Fibroblast of mammary gland (primary cell): Measurements from ENCODE around the gene E4F1.
"Not testable (repeated sequence)": the region's sequence is repeated elsewhere in the genome, so short reads cannot be mapped to it uniquely, and the experiment has no call there.

Experiments used
- DNase-seq: peaks from one replicate; pipeline ENCODE4 v3.0.0-alpha.2; 2010; ENCODE audit warnings: low read depth
- H3K4me3 ChIP-seq: 2 replicates; pipeline ENCODE4 v1.5.1; 2011; ENCODE audit warnings: low read depth, mild to moderate bottlenecking, low read length, moderate library complexity; ENCODE audit not compliant: control insufficient read depth
- CTCF ChIP-seq: conservative IDR thresholded peaks from 2 replicates; pipeline ENCODE4 v1.5.1; 2011; ENCODE audit warnings: low read depth, low read length, inconsistent platforms; ENCODE audit not compliant: control insufficient read depth, insufficient read depth

The E4F1 gene

GRCh38 chr16:2199095-2199494, 24.3 kb upstream of the E4F1 start:
- no peak overlapping the region for H3K4me3 ChIP-seq
- no peak for DNase-seq

GRCh38 chr16:2199621-2200139, 23.7 kb upstream of the E4F1 start:
- H3K4me3 ChIP-seq: no peak overlapping the region
- DNase-seq: no peak
- TF ChIP-seq CTCF: no peak

More at GRCh38 chr16:2199095-2199494, 24.3 kb upstream of the E4F1 start:
- no peak for TF ChIP-seq CTCF

- no peak for DNase-seq
- H3K4me3 ChIP-seq: no peak overlapping the region
- no peak for TF ChIP-seq CTCF
These were observed 23.1 kb upstream of the E4F1 start for GRCh38 chr16:2200313-2200712.

- H3K4me3 ChIP-seq, DNase-seq: not testable (repeated sequence)
These were observed 20.2 kb upstream of the E4F1 start for GRCh38 chr16:2203119-2203688.

GRCh38 chr16:2204416-2205103, 18.8 kb upstream of the E4F1 start:
- DNase-seq: no peak
- no peak for TF ChIP-seq CTCF

GRCh38 chr16:2205104-2205966, 18.1 kb upstream of the E4F1 start, which contains the start of gene MLST8:
Gene MLST8 (plus strand): TSS chr16:2205454. CDS start chr16:2206086, 632 bp downstream.
- peak; percentile 81 for DNase-seq
- no peak for TF ChIP-seq CTCF
- H3K4me3 ChIP-seq: peak within 1 kb of the TSS; percentile 84

More at GRCh38 chr16:2204416-2205103, 18.8 kb upstream of the E4F1 start:
- peak overlapping the region; percentile 84 for H3K4me3 ChIP-seq

GRCh38 chr16:2205967-2206313, 17.5 kb upstream of the E4F1 start:
- peak overlapping the region; percentile 84 for H3K4me3 ChIP-seq
- TF ChIP-seq CTCF: no peak
- DNase-seq: no peak
